ENCODE results near the gene UBAP1L. TPM values are rescaled to one million over a fixed set of nuclear protein-coding genes. Genes with fewer than 3 reads are reported as not detected.

Gene UBAP1L
- total RNA-seq, 2 donors from 2014 or later, result 2.3 to 3.2 TPM

- no peak for ATAC-seq
- DNase-seq, result no peak
- intact Hi-C loops (cut with DNase I, micrococcal nuclease), result no loop called here
Observed at GRCh38 chr15:65072027-65072426, 43.0 kb downstream of the UBAP1L start.

- no peak for ATAC-seq
- intact Hi-C loops (cut with DNase I, micrococcal nuclease), result no loop called here
- DNase-seq, result peak in 1 of 2 donors; percentile 55
Observed at GRCh38 chr15:65071381-65071811, 43.6 kb downstream of the UBAP1L start.

GRCh38 chr15:65069779-65070546 lies 45.0 kb downstream of the UBAP1L start:
- no peak for DNase-seq
- no peak for ATAC-seq
- intact Hi-C loops (cut with DNase I, micrococcal nuclease), result no loop called here

GRCh38 chr15:65069179-65069578 lies 45.8 kb downstream of the UBAP1L start:
- ATAC-seq (peak; percentile 13), DNase-seq (peak in 1 of 2 donors; percentile 55)
- intact Hi-C loops (cut with DNase I, micrococcal nuclease), result no loop called here

- intact Hi-C loops (cut with DNase I, micrococcal nuclease), result no loop called here
- no peak for DNase-seq
- no peak for ATAC-seq
Observed at GRCh38 chr15:65068403-65068788, 46.6 kb downstream of the UBAP1L start.

- DNase-seq, result peak in 1 of 2 donors; percentile 29
- peak; percentile 72 for ATAC-seq
- intact Hi-C loops (cut with DNase I, micrococcal nuclease), result no loop called here
Observed at GRCh38 chr15:65067645-65068402, 47.2 kb downstream of the UBAP1L start, which contains the start of gene RASL12. Gene RASL12 (minus strand): TSS chr15:65067991. CDS start chr15:65067835, 156 bp downstream.

GRCh38 chr15:65067317-65067644 lies 47.7 kb downstream of the UBAP1L start:
- ATAC-seq, result no peak
- DNase-seq, result no peak
- intact Hi-C loops (cut with DNase I, micrococcal nuclease), result no loop called here

GRCh38 chr15:65066635-65067316 lies 48.2 kb downstream of the UBAP1L start:
- intact Hi-C loops (cut with DNase I, micrococcal nuclease), result no loop called here
- DNase-seq, result no peak
- ATAC-seq, result no peak

- intact Hi-C loops (cut with DNase I, micrococcal nuclease), result no loop called here
- no peak for DNase-seq
- no peak for ATAC-seq
Observed at GRCh38 chr15:65066001-65066634, 48.9 kb downstream of the UBAP1L start.

GRCh38 chr15:65062726-65063125 lies 52.3 kb downstream of the UBAP1L start:
- ATAC-seq, result no peak
- intact Hi-C loops (cut with DNase I, micrococcal nuclease), result no loop called here
- no peak for DNase-seq

- DNase-seq, result no peak
- intact Hi-C loops (cut with DNase I, micrococcal nuclease), result no loop called here
- ATAC-seq, result no peak
Observed at GRCh38 chr15:65062061-65062460, 52.9 kb downstream of the UBAP1L start.

GRCh38 chr15:65060641-65061397 lies 54.2 kb downstream of the UBAP1L start:
- no peak for DNase-seq
- intact Hi-C loops (cut with DNase I, micrococcal nuclease), result no loop called here
- ATAC-seq, result no peak

- intact Hi-C loops (cut with DNase I, micrococcal nuclease), result no loop called here
- no peak for DNase-seq
Observed at GRCh38 chr15:65059931-65060596, 54.9 kb downstream of the UBAP1L start.

GRCh38 chr15:65059369-65059750 lies 55.6 kb downstream of the UBAP1L start:
- intact Hi-C loops (cut with DNase I, micrococcal nuclease), result no loop called here
- ATAC-seq (no peak), DNase-seq (no peak)

More at GRCh38 chr15:65059931-65060596, 54.9 kb downstream of the UBAP1L start:
- no peak for ATAC-seq

- no peak for ATAC-seq
- intact Hi-C loops (cut with DNase I, micrococcal nuclease), result no loop called here
- DNase-seq, result no peak
Observed at GRCh38 chr15:65058394-65059368, 56.3 kb downstream of the UBAP1L start.

- intact Hi-C loops (cut with DNase I, micrococcal nuclease), result no loop called here
- DNase-seq, result no peak
Observed at GRCh38 chr15:65057549-65057940, 57.5 kb downstream of the UBAP1L start.

More at GRCh38 chr15:65057549-65057940, 57.5 kb downstream of the UBAP1L start:
- ATAC-seq, result no peak

Data from left colon (tissue), 2 donors.